ENCODE results near the gene GMFB.

GRCh38 chr14:54467280-54467679 is 21.5 kb downstream of the GMFB start:
- no peak for TF ChIP-seq POLR2AphosphoS5 (IDR thresholded peaks at IDR 0.05)
- no peak for TF ChIP-seq CTCF (IDR thresholded peaks at IDR 0.05)
- no peak for TF ChIP-seq POLR2A (IDR thresholded peaks at IDR 0.05)
- no peak for TF ChIP-seq EP300 (IDR thresholded peaks at IDR 0.05)
